ENCODE results near the gene PNMA3. TPM values are rescaled to one million over a fixed set of nuclear protein-coding genes. Genes with fewer than 3 reads are reported as not detected.
"Not testable (repeated sequence)": the region's sequence is repeated elsewhere in the genome, so short reads cannot be mapped to it uniquely, and the experiment has no call there.

Gene PNMA3
- total RNA-seq, 4 donors from 2014 or later, result 0.13 to 0.62 TPM; not detected in 2

DNA sequence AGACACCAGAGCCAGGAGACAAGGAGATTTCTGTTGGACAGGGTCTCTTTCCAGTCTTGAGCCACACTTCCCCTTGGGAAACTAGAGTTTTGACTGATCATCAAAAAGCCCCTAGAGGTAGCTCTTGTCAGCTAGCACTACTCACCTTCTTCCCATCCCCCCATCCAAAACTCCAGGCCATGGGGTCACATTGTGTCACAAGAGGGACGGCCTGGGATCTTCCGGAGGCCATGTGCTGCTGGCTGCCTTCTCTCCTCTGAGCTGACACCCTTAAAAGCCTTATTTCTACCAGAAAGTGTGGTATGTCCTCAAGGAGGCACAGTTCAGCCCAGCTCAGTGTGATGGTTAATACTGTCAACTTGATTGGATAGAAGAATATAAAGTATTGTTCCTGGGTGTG lies 7.8 kb downstream of the PNMA3 start:
- ATAC-seq, result no peak
- peaks cover 10% of the 10 kb centered on the region for H3K27me3 ChIP-seq
- H3K4me3 ChIP-seq, result no peak overlapping the region
- H3K9me3 ChIP-seq, result no peaks in the 10 kb centered on the region
- H3K27ac ChIP-seq, result no peak overlapping the region
- 17% methylated on average over 1 of the region's 2 CpGs; no CpG with 5 or more reads in 1 of the 2 donors for WGBS, 2 donors (ENCODE audit: low coverage in 1 of 2)
- no peaks in the 10 kb centered on the region for H3K4me1 ChIP-seq
- TF ChIP-seq EP300 (IDR thresholded peaks at IDR 0.05) (no peak), POLR2A (IDR thresholded peaks at IDR 0.05) (no peak), POLR2AphosphoS5 (IDR thresholded peaks at IDR 0.05) (no peak)
- TF ChIP-seq, protein P1, sequence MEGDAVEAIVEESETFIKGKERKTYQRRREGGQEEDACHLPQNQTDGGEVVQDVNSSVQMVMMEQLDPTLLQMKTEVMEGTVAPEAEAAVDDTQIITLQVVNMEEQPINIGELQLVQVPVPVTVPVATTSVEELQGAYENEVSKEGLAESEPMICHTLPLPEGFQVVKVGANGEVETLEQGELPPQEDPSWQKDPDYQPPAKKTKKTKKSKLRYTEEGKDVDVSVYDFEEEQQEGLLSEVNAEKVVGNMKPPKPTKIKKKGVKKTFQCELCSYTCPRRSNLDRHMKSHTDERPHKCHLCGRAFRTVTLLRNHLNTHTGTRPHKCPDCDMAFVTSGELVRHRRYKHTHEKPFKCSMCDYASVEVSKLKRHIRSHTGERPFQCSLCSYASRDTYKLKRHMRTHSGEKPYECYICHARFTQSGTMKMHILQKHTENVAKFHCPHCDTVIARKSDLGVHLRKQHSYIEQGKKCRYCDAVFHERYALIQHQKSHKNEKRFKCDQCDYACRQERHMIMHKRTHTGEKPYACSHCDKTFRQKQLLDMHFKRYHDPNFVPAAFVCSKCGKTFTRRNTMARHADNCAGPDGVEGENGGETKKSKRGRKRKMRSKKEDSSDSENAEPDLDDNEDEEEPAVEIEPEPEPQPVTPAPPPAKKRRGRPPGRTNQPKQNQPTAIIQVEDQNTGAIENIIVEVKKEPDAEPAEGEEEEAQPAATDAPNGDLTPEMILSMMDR (IDR thresholded peaks at IDR 0.05), result no peak
- H3K36me3 ChIP-seq, result no peaks in the 10 kb centered on the region

DNA sequence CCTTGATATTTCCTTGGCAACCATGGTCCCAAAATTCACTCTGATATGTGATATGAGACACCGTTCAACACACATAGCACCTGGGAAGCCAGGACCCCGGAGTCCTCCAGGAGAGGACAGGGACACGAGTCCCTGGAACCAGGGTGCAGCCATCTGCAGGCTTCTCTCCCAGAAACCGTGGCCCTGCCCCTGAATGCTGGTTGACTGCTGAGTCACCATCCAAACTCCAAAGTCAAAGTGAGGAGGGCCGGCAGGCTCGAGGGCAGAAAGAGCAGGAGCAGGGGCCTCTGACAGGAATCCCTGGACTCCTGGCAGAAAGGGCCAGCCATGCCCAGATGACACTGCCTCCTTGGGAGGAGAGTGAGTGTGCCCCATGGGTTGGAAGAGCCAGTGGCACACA lies 9.1 kb downstream of the PNMA3 start:
- TF ChIP-seq, protein P1 (IDR thresholded peaks at IDR 0.05), result no peak
- TF ChIP-seq POLR2A (IDR thresholded peaks at IDR 0.05) (no peak), EP300 (IDR thresholded peaks at IDR 0.05) (no peak), POLR2AphosphoS5 (IDR thresholded peaks at IDR 0.05) (no peak)
- ATAC-seq, result no peak
- Histone ChIP-seq H3K4me1 (no peaks in the 10 kb centered on the region), H3K27me3 (no peaks in the 10 kb centered on the region), H3K9me3 (no peaks in the 10 kb centered on the region), H3K36me3 (no peaks in the 10 kb centered on the region), H3K27ac (no peak overlapping the region), H3K4me3 (no peak overlapping the region)
- WGBS, 2 donors (ENCODE audit: low coverage in 1 of 2), result 80% methylated on average over 1 of the region's 6 CpGs; no CpG with 5 or more reads in 1 of the 2 donors

DNA sequence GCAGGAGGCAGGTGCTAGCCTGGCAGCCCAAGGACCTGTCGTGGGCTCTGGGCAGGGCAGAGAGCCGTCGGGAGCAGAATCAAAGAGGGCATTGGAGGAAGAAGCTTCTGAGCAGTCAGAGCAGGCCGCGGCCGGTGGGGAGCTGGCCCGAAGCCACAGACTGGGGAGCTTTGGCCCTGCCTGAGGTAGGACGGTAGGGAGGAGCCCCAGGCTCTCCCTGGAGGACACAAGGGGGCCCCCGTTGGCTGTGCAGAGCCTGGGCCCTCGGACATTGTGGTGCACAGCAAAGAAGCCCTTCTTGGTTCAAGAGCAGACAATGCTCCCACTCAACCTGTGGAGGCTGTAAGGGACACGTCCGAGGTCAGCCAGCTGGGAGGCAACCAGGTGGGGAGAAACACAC lies 10.1 kb downstream of the PNMA3 start:
- no CpG with 5 or more reads among the region's 12 CpGs for WGBS, 2 donors (ENCODE audit: low coverage in 1 of 2)
- ATAC-seq, H3K4me3 ChIP-seq, H3K9me3 ChIP-seq, H3K27ac ChIP-seq, H3K36me3 ChIP-seq, H3K27me3 ChIP-seq, H3K4me1 ChIP-seq: not testable (repeated sequence)

DNA sequence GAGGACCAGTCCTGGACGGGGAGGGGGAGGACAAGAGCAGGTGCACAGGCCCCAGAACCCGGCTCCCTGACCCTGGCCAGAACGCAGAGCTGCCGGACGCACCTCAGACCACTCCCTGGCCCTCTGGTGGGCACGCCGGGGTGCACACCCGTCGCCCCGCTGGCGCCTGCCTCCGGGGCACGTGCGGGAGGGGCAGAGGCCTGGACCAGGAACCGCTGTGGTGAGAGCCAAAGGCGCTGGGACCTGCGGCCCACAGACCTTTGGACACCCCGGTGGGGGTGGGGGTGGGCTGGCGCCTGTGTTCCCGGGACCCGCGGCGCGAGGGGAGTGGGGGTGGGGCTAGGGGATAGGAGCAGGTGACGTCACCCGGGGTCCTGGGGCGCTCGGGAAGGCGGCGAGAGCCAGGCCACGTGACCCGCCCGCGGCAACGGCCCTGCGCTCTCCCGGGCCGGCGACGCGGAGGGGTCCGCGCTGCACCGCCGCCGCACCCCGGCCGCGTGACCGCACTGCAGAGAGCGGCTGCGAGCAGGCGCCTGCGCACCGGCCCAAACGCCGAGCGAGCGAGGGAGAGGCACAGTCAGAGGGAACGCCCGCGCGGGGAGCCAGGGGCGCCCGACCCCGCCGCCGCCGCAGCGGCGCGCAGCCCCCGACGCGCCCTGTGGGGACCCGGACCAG lies 15.8 kb downstream of the PNMA3 start, which contains the start of gene PNMA6A:
Gene PNMA6A (plus strand): TSS at position 546 of the 675 bp plus-strand sequence. CDS start 609 bp downstream, outside the sequence.
- peak; percentile 67 for ATAC-seq
- not testable (repeated sequence) for H3K36me3 ChIP-seq, H3K4me3 ChIP-seq, H3K9me3 ChIP-seq, H3K27me3 ChIP-seq, H3K4me1 ChIP-seq, H3K27ac ChIP-seq
- no CpG with 5 or more reads among the region's 76 CpGs for WGBS, 2 donors (ENCODE audit: low coverage in 1 of 2)

DNA sequence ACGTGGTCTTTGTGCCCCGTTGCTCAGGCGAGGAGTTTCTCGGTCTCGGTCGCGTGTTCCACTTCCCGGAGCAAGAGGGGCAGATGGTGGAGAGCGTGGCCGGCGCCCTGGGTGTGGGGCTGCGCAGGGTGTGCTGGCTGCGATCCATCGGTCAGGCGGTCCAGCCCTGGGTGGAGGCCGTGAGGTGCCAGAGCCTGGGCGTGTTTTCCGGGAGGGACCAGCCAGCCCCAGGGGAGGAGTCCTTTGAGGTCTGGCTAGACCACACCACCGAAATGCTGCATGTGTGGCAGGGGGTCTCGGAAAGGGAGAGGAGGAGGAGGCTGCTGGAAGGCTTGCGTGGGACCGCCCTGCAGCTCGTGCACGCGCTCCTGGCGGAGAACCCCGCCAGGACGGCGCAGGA lies 17.1 kb downstream of the PNMA3 start:
- H3K4me3 ChIP-seq, H3K27ac ChIP-seq, H3K27me3 ChIP-seq, H3K9me3 ChIP-seq, H3K4me1 ChIP-seq, ATAC-seq, H3K36me3 ChIP-seq: not testable (repeated sequence)
- WGBS, 2 donors (ENCODE audit: low coverage in 1 of 2), result no CpG with 5 or more reads among the region's 29 CpGs

DNA sequence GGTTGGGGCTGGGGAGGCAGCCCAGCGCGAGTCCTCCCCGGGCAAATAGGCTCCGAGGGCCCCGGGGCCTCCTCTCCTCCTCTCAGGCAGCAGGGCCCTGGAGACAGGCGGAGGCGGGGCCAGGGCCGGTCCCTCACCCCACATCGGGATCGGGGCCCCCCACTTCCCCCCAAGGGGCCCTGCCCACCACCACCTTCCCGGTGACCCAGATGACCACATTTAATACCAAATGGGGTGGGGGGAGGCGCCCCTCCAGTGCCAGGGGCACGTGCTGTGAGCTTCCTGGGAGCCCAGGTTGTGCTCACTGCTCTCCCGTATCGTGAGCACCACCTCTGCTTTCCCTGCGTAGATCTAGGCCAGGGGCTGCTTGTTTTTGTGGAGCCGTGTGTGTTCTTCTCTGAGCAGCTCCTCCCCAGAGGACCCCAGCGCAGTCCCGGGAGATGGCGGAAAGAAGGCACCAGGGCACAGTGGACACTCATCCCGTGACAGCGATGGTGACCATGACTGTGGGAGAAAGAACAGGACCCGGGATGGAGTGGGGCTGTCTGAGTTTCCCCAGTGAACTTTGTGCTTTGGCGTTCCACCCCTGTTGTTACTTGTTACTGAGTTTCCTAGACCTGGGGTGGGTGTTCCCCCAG lies 18.1 kb downstream of the PNMA3 start:
- ATAC-seq, result no peak
- Histone ChIP-seq H3K4me3 (no peak overlapping the region), H3K4me1 (no peaks in the 10 kb centered on the region), H3K27me3 (no peaks in the 10 kb centered on the region), H3K27ac (no peak overlapping the region), H3K36me3 (no peaks in the 10 kb centered on the region), H3K9me3 (no peaks in the 10 kb centered on the region)
- TF ChIP-seq POLR2AphosphoS5 (IDR thresholded peaks at IDR 0.05), result no peak
- TF ChIP-seq POLR2A (IDR thresholded peaks at IDR 0.05), result no peak
- TF ChIP-seq, protein P1 (IDR thresholded peaks at IDR 0.05), result no peak
- TF ChIP-seq EP300 (IDR thresholded peaks at IDR 0.05), result no peak
- 90% methylated on average over 2 of the region's 24 CpGs; no CpG with 5 or more reads in 1 of the 2 donors for WGBS, 2 donors (ENCODE audit: low coverage in 1 of 2)
